K562 (cell line): Measurements from ENCODE around the gene TBX1. TPM values are rescaled to one million over a fixed set of nuclear protein-coding genes. Genes with fewer than 3 reads are reported as not detected.

Experiments
- BHLHE40 ChIP-seq: IDR thresholded peaks from 2 replicates; pipeline ENCODE4 v1.6.1; 2011; ENCODE audit warnings: low read length, improper control_type of control experiment
- BMI1 ChIP-seq: fragments of 150-350 bp; IDR thresholded peaks from 2 replicates; pipeline ENCODE4 v1.6.1; 2014; ENCODE audit warnings: low read length
- CBX3 ChIP-seq, 2 experiments: IDR thresholded peaks; 1 replicate in 1 of 2; 2 replicates in 1 of 2; pipeline ENCODE4 v1.6.1; 2012; ENCODE audit warnings: inconsistent platforms in 2 of 2, low read length in 2 of 2, borderline replicate concordance in 1 of 2, control low read depth in 1 of 2
- DACH1 ChIP-seq: fragments of 450-650 bp; IDR thresholded peaks from 2 replicates; pipeline ENCODE4 v1.6.1; 2018; ENCODE audit not compliant: partially characterized antibody
- DMBX1 ChIP-seq: fragments of 250-450 bp; sonication (Bioruptor Pico); IDR thresholded peaks from 2 replicates; pipeline ENCODE4 v1.8.0; 2022; ENCODE audit warnings: inconsistent platforms, mild to moderate bottlenecking, moderate library complexity, borderline replicate concordance
- EP300 ChIP-seq: IDR thresholded peaks from 2 replicates; pipeline ENCODE4 v1.6.1; 2012; ENCODE audit warnings: low read length, improper control_type of control experiment
- ETV1 ChIP-seq: fragments of 450-650 bp; conservative IDR thresholded peaks from 2 replicates; pipeline ENCODE4 v1.6.1; 2016; ENCODE audit warnings: missing genetic modification characterization, control low read depth, low read depth, missing compliant biosample characterization
- JUN ChIP-seq, 2 experiments: sonication (generic) in 1 of 2; formaldehyde crosslinking in 1 of 2; IDR thresholded peaks; 2 replicates each; pipeline versions ENCODE4 v1.6.1 to v1.8.0; 2012 to 2022; ENCODE audit warnings: borderline replicate concordance in 2 of 2, mild to moderate bottlenecking in 2 of 2, improper control_type of control experiment in 1 of 2, low read depth in 1 of 2, low read length in 1 of 2, missing genetic modification reagents in 1 of 2
- KLF6 ChIP-seq: fragments of 250-450 bp; sonication (Bioruptor Pico); IDR thresholded peaks from 2 replicates; pipeline ENCODE4 v1.4.0; 2020; ENCODE audit warnings: mild to moderate bottlenecking, moderate library complexity, borderline replicate concordance
- MXI1 ChIP-seq: IDR thresholded peaks from 2 replicates; pipeline ENCODE4 v1.6.1; 2011; ENCODE audit warnings: low read depth, mild to moderate bottlenecking, improper control_type of control experiment, low read length
- NELFE ChIP-seq: IDR thresholded peaks from 2 replicates; pipeline ENCODE4 v1.6.1; 2011; ENCODE audit warnings: mild to moderate bottlenecking; ENCODE audit not compliant: insufficient read depth, insufficient read length
- NFE2 ChIP-seq: IDR thresholded peaks from 2 replicates; pipeline ENCODE4 v1.6.1; 2014; ENCODE audit warnings: antibody characterized with exemption, low read depth
- PRMT5 ChIP-seq: sonication (generic); formaldehyde crosslinking; IDR thresholded peaks from 2 replicates; pipeline ENCODE4 v1.5.0; 2020; ENCODE audit warnings: missing genetic modification reagents
- SMAD4 ChIP-seq: fragments of 250-450 bp; sonication (Bioruptor Pico); conservative IDR thresholded peaks from 2 replicates; pipeline ENCODE4 v1.8.0; 2021; ENCODE audit warnings: inconsistent platforms, mild to moderate bottlenecking, moderate library complexity
- polyA plus RNA-seq, 8 experiments: library from polyadenylated mRNA; depleted of rRNA in 4 of 8; stranded (reverse) in 5 of 8; unstranded in 3 of 8; fragments of >200 nt; fragmentation: Nextera tagmentation in 2 of 8; fragmentation: Illumina TruSeq in 1 of 8; extraction: Ambion mirVana in 2 of 8; extraction: Trizol in 1 of 8; gene quantifications; 2 replicates each; pipeline versions ENCODE4 v1.2.1 to v1.2.3, GENCODE V29; 2011 to 2014; ENCODE audit warnings: inconsistent platforms in 1 of 8, missing spikeins in 1 of 8
- total RNA-seq, 7 experiments: library from RNA; depleted of rRNA in 6 of 7; stranded (reverse); fragments of >200 nt in 6 of 7; fragmentation: Illumina TruSeq in 2 of 7; extraction: Trizol in 2 of 7; gene quantifications; 2 replicates each; pipeline versions ENCODE4 v1.2.1 to v1.2.3, GENCODE V29; 2011 to 2021; ENCODE audit warnings: low replicate concordance in 1 of 7
- TF ChIP-seq, protein P1 (sequence below), 2 experiments: fragments of 450-650 bp; formaldehyde crosslinking in 1 of 2; IDR thresholded peaks; 2 replicates each; pipeline versions ENCODE4 v1.4.0 to v1.6.1; 2014 to 2020; ENCODE audit warnings: mild to moderate bottlenecking in 2 of 2, borderline replicate concordance in 1 of 2, low read depth in 1 of 2
- TF ChIP-seq, protein P2 (sequence below), 2 experiments: fragments of 450-650 bp in 1 of 2; sonication (generic) in 1 of 2; formaldehyde crosslinking; conservative IDR thresholded peaks; 2 replicates each; pipeline versions ENCODE4 v1.4.0 to v1.8.1; 2020 to 2022; ENCODE audit warnings: mild to moderate bottlenecking in 1 of 2, missing genetic modification reagents in 1 of 2
- TF ChIP-seq, protein P3 (sequence below): sonication (generic); IDR thresholded peaks from 2 replicates; pipeline ENCODE4 v1.6.1; 2016

Gene TBX1
- total and polyA plus RNA-seq, 9 of the 15 experiments (the other 6 are each of a cell fraction or from before 2014, with no cell fraction given), result 0.07 to 35.0 (median 3.9) TPM

DNA sequence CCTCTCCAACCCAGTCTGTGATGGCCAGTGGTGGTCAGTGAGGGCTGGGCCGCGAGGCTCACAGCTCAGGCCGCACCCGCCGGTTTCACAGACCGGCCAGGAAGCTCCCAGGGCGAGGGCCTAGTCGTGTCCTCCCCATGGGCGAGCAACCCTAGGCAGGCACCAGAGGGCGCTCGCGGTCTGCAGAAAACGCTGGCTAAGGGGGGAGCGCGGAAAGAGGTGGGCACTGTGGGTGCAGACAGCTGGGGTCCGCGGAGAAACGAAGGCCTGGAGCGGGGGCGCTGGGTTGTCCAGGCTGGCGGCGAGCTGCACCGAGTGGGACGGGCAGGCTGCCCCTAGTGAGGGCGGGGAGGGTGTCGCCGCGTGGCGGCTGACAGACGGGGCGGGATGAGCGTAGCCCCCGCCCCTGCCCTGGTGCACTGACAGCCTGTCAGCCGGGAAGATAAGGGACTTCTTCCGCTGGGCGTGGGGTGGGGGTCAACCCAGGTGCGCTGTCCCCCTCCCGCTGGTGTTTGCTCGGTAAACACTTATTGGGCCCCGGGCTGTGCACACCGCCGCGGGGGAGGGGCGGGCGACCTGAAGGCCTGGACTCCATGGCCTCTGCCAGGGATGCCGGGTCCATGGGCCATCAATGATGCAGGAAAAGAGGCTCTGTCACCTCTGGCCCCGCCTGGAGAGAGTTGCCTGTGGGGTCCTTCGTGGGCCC lies 29.8 kb upstream of the TBX1 start (continued):
- TF ChIP-seq DMBX1, result peak; percentile 80; the same call in 1 of the 2 replicates
- TF ChIP-seq SMAD4, result peak; percentile 94
- peak; percentile 73 for TF ChIP-seq DACH1
- 0 out of 2 replicates have a peak, but pooled peaks have one; percentile 4 for TF ChIP-seq NFE2
- 0 out of 2 replicates have a peak, but pooled peaks have one; percentile 12 for TF ChIP-seq PRMT5
- 0 out of 2 replicates have a peak, but pooled peaks have one; percentile 4 for TF ChIP-seq BMI1
- TF ChIP-seq, protein P1, sequence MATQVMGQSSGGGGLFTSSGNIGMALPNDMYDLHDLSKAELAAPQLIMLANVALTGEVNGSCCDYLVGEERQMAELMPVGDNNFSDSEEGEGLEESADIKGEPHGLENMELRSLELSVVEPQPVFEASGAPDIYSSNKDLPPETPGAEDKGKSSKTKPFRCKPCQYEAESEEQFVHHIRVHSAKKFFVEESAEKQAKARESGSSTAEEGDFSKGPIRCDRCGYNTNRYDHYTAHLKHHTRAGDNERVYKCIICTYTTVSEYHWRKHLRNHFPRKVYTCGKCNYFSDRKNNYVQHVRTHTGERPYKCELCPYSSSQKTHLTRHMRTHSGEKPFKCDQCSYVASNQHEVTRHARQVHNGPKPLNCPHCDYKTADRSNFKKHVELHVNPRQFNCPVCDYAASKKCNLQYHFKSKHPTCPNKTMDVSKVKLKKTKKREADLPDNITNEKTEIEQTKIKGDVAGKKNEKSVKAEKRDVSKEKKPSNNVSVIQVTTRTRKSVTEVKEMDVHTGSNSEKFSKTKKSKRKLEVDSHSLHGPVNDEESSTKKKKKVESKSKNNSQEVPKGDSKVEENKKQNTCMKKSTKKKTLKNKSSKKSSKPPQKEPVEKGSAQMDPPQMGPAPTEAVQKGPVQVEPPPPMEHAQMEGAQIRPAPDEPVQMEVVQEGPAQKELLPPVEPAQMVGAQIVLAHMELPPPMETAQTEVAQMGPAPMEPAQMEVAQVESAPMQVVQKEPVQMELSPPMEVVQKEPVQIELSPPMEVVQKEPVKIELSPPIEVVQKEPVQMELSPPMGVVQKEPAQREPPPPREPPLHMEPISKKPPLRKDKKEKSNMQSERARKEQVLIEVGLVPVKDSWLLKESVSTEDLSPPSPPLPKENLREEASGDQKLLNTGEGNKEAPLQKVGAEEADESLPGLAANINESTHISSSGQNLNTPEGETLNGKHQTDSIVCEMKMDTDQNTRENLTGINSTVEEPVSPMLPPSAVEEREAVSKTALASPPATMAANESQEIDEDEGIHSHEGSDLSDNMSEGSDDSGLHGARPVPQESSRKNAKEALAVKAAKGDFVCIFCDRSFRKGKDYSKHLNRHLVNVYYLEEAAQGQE (IDR thresholded peaks at IDR 0.05; ENCODE audit: borderline replicate concordance), result no peak
- TF ChIP-seq, protein P1 (CRISPR knock-in tag; IDR thresholded peaks at IDR 0.05; ENCODE audit: low read depth), result peak; percentile 88; the same call in 1 of the 2 replicates
- peak; percentile 63; the same call in 1 of the 2 replicates for TF ChIP-seq JUN (IDR thresholded peaks at IDR 0.05; ENCODE audit: borderline replicate concordance, low read depth, low read length)
- no peak for TF ChIP-seq JUN (CRISPR knock-in tag; IDR thresholded peaks at IDR 0.05; ENCODE audit: borderline replicate concordance)
- no peak for TF ChIP-seq NELFE
- TF ChIP-seq MXI1, result peak; percentile 60; the same call in 1 of the 2 replicates
- TF ChIP-seq, protein P2, sequence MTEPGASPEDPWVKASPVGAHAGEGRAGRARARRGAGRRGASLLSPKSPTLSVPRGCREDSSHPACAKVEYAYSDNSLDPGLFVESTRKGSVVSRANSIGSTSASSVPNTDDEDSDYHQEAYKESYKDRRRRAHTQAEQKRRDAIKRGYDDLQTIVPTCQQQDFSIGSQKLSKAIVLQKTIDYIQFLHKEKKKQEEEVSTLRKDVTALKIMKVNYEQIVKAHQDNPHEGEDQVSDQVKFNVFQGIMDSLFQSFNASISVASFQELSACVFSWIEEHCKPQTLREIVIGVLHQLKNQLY (CRISPR knock-in tag; conservative IDR thresholded peaks at IDR 0.05), result peak in 1 of 2 experiments; percentile 81; a peak in 1 of 4 replicates
- TF ChIP-seq EP300, result peak; percentile 78
- TF ChIP-seq CBX3 (IDR thresholded peaks at IDR 0.05; ENCODE audit: borderline replicate concordance in 1 of 2, low read length in 2 of 2), result no peak
- 0 out of 2 replicates have a peak, but pooled peaks have one; percentile 80 for TF ChIP-seq KLF6
- peak; percentile 62; the same call in 1 of the 2 replicates for TF ChIP-seq BHLHE40
- TF ChIP-seq, protein P3, sequence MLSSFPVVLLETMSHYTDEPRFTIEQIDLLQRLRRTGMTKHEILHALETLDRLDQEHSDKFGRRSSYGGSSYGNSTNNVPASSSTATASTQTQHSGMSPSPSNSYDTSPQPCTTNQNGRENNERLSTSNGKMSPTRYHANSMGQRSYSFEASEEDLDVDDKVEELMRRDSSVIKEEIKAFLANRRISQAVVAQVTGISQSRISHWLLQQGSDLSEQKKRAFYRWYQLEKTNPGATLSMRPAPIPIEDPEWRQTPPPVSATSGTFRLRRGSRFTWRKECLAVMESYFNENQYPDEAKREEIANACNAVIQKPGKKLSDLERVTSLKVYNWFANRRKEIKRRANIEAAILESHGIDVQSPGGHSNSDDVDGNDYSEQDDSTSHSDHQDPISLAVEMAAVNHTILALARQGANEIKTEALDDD, result no peak
- TF ChIP-seq ETV1 (tag), result peak; percentile 75
